ENCODE results near the gene IBA57.

The IBA57 gene

GRCh38 chr1:228213917-228214808 is 48.6 kb downstream of the IBA57 start:
- no peak for DNase-seq

GRCh38 chr1:228214921-228215662 is 49.5 kb downstream of the IBA57 start:
- Histone ChIP-seq H3K27me3 (replicated peaks; ENCODE audit: control insufficient read depth, insufficient read depth, low read length, poor library complexity, severe bottlenecking) (no peaks in the 10 kb centered on the region), H3K27ac (ENCODE audit: insufficient read depth, low read length, poor library complexity, severe bottlenecking) (no peak overlapping the region), H3K4me1 (ENCODE audit: control insufficient read depth, insufficient read depth, low read length, poor library complexity, severe bottlenecking) (no peaks in the 10 kb centered on the region), H3K4me3 (ENCODE audit: insufficient read depth, low read depth, low read length, poor library complexity, severe bottlenecking) (no peak overlapping the region), H3K9me3 (ENCODE audit: control insufficient read depth, low read length) (no peaks in the 10 kb centered on the region), H3K36me3 (ENCODE audit: control insufficient read depth, insufficient read depth, low read length) (peaks cover 22% of the 10 kb centered on the region)
- DNase-seq, result no peak

More at GRCh38 chr1:228213917-228214808, 48.6 kb downstream of the IBA57 start:
- H3K4me1 ChIP-seq (ENCODE audit: control insufficient read depth, insufficient read depth, low read length, poor library complexity, severe bottlenecking), result no peaks in the 10 kb centered on the region
- H3K27me3 ChIP-seq (replicated peaks; ENCODE audit: control insufficient read depth, insufficient read depth, low read length, poor library complexity, severe bottlenecking), result no peaks in the 10 kb centered on the region
- H3K4me3 ChIP-seq (ENCODE audit: insufficient read depth, low read depth, low read length, poor library complexity, severe bottlenecking), result no peak overlapping the region
- peak overlapping the region; percentile 25 for H3K27ac ChIP-seq (ENCODE audit: insufficient read depth, low read length, poor library complexity, severe bottlenecking)
- peaks cover 14% of the 10 kb centered on the region for H3K36me3 ChIP-seq (ENCODE audit: control insufficient read depth, insufficient read depth, low read length)
- no peaks in the 10 kb centered on the region for H3K9me3 ChIP-seq (ENCODE audit: control insufficient read depth, low read length)

GRCh38 chr1:228215663-228216116 is 50.1 kb downstream of the IBA57 start:
- H3K27me3 ChIP-seq (replicated peaks; ENCODE audit: control insufficient read depth, insufficient read depth, low read length, poor library complexity, severe bottlenecking), result no peaks in the 10 kb centered on the region
- DNase-seq, result no peak
- H3K36me3 ChIP-seq (ENCODE audit: control insufficient read depth, insufficient read depth, low read length), result peaks cover 26% of the 10 kb centered on the region
- no peaks in the 10 kb centered on the region for H3K4me1 ChIP-seq (ENCODE audit: control insufficient read depth, insufficient read depth, low read length, poor library complexity, severe bottlenecking)
- H3K9me3 ChIP-seq (ENCODE audit: control insufficient read depth, low read length), result no peaks in the 10 kb centered on the region
- H3K4me3 ChIP-seq (ENCODE audit: insufficient read depth, low read depth, low read length, poor library complexity, severe bottlenecking), result no peak overlapping the region
- H3K27ac ChIP-seq (ENCODE audit: insufficient read depth, low read length, poor library complexity, severe bottlenecking), result no peak overlapping the region

- H3K36me3 ChIP-seq (ENCODE audit: control insufficient read depth, insufficient read depth, low read length), result peaks cover 26% of the 10 kb centered on the region
- DNase-seq, result no peak
- H3K4me1 ChIP-seq (ENCODE audit: control insufficient read depth, insufficient read depth, low read length, poor library complexity, severe bottlenecking), result no peaks in the 10 kb centered on the region
- no peaks in the 10 kb centered on the region for H3K9me3 ChIP-seq (ENCODE audit: control insufficient read depth, low read length)
- H3K27me3 ChIP-seq (replicated peaks; ENCODE audit: control insufficient read depth, insufficient read depth, low read length, poor library complexity, severe bottlenecking), result no peaks in the 10 kb centered on the region
- no peak overlapping the region for H3K4me3 ChIP-seq (ENCODE audit: insufficient read depth, low read depth, low read length, poor library complexity, severe bottlenecking)
- H3K27ac ChIP-seq (ENCODE audit: insufficient read depth, low read length, poor library complexity, severe bottlenecking), result no peak overlapping the region
Observed at GRCh38 chr1:228216371-228217320, 51.0 kb downstream of the IBA57 start.

GRCh38 chr1:228217551-228218344 is 52.1 kb downstream of the IBA57 start:
- Histone ChIP-seq H3K27ac (ENCODE audit: insufficient read depth, low read length, poor library complexity, severe bottlenecking) (no peak overlapping the region), H3K27me3 (replicated peaks; ENCODE audit: control insufficient read depth, insufficient read depth, low read length, poor library complexity, severe bottlenecking) (no peaks in the 10 kb centered on the region), H3K36me3 (ENCODE audit: control insufficient read depth, insufficient read depth, low read length) (peaks cover 26% of the 10 kb centered on the region), H3K4me3 (ENCODE audit: insufficient read depth, low read depth, low read length, poor library complexity, severe bottlenecking) (no peak overlapping the region), H3K9me3 (ENCODE audit: control insufficient read depth, low read length) (no peaks in the 10 kb centered on the region), H3K4me1 (ENCODE audit: control insufficient read depth, insufficient read depth, low read length, poor library complexity, severe bottlenecking) (no peaks in the 10 kb centered on the region)
- DNase-seq, result no peak

- Histone ChIP-seq H3K27me3 (replicated peaks; ENCODE audit: control insufficient read depth, insufficient read depth, low read length, poor library complexity, severe bottlenecking) (no peaks in the 10 kb centered on the region), H3K4me3 (ENCODE audit: insufficient read depth, low read depth, low read length, poor library complexity, severe bottlenecking) (no peak overlapping the region), H3K36me3 (ENCODE audit: control insufficient read depth, insufficient read depth, low read length) (peaks cover 26% of the 10 kb centered on the region), H3K4me1 (ENCODE audit: control insufficient read depth, insufficient read depth, low read length, poor library complexity, severe bottlenecking) (no peaks in the 10 kb centered on the region), H3K9me3 (ENCODE audit: control insufficient read depth, low read length) (no peaks in the 10 kb centered on the region), H3K27ac (ENCODE audit: insufficient read depth, low read length, poor library complexity, severe bottlenecking) (no peak overlapping the region)
- no peak for DNase-seq
Observed at GRCh38 chr1:228218513-228219244, 53.1 kb downstream of the IBA57 start.

- DNase-seq, result no peak
- no peaks in the 10 kb centered on the region for H3K27me3 ChIP-seq (replicated peaks; ENCODE audit: control insufficient read depth, insufficient read depth, low read length, poor library complexity, severe bottlenecking)
- H3K4me1 ChIP-seq (ENCODE audit: control insufficient read depth, insufficient read depth, low read length, poor library complexity, severe bottlenecking), result no peaks in the 10 kb centered on the region
- H3K9me3 ChIP-seq (ENCODE audit: control insufficient read depth, low read length), result no peaks in the 10 kb centered on the region
- H3K27ac ChIP-seq (ENCODE audit: insufficient read depth, low read length, poor library complexity, severe bottlenecking), result no peak overlapping the region
- H3K36me3 ChIP-seq (ENCODE audit: control insufficient read depth, insufficient read depth, low read length), result peaks cover 33% of the 10 kb centered on the region
- no peak overlapping the region for H3K4me3 ChIP-seq (ENCODE audit: insufficient read depth, low read depth, low read length, poor library complexity, severe bottlenecking)
Observed at GRCh38 chr1:228219245-228219961, 53.8 kb downstream of the IBA57 start.

- H3K9me3 ChIP-seq (ENCODE audit: control insufficient read depth, low read length), result no peaks in the 10 kb centered on the region
- H3K4me3 ChIP-seq (ENCODE audit: insufficient read depth, low read depth, low read length, poor library complexity, severe bottlenecking), result no peak overlapping the region
- H3K27ac ChIP-seq (ENCODE audit: insufficient read depth, low read length, poor library complexity, severe bottlenecking), result no peak overlapping the region
- H3K36me3 ChIP-seq (ENCODE audit: control insufficient read depth, insufficient read depth, low read length), result peaks cover 40% of the 10 kb centered on the region
- no peaks in the 10 kb centered on the region for H3K4me1 ChIP-seq (ENCODE audit: control insufficient read depth, insufficient read depth, low read length, poor library complexity, severe bottlenecking)
- no peak for DNase-seq
- no peaks in the 10 kb centered on the region for H3K27me3 ChIP-seq (replicated peaks; ENCODE audit: control insufficient read depth, insufficient read depth, low read length, poor library complexity, severe bottlenecking)
Observed at GRCh38 chr1:228219962-228220780, 54.6 kb downstream of the IBA57 start.

Data from effector memory CD4-positive, alpha-beta T cell (primary cell).